IPS DF 6.9 (cell line): ENCODE data around the gene GGA1.

ENCODE experiments used
- DNase-seq: peaks from one replicate; pipeline ENCODE4 v3.0.0-alpha.2; 2013; ENCODE audit warnings: low read depth, low spot score
- H3K27ac ChIP-seq: one replicate; pipeline ENCODE4 v1.5.1; 2013; ENCODE audit warnings: low read length, control low read depth
- H3K27me3 ChIP-seq: 2 replicates; pipeline ENCODE4 v1.6.1; 2013; ENCODE audit warnings: mild to moderate bottlenecking, low read length; ENCODE audit not compliant: control insufficient read depth, insufficient read depth
- H3K36me3 ChIP-seq: 2 replicates; pipeline ENCODE4 v1.6.1; 2013; ENCODE audit warnings: low read length; ENCODE audit not compliant: control insufficient read depth, insufficient read depth
- H3K4me1 ChIP-seq: 2 replicates; pipeline ENCODE4 v1.6.1; 2013; ENCODE audit warnings: low read length; ENCODE audit not compliant: control insufficient read depth, insufficient read depth
- H3K4me3 ChIP-seq: 2 replicates; pipeline ENCODE4 v1.5.1; 2013; ENCODE audit warnings: mild to moderate bottlenecking, low read length
- H3K9me3 ChIP-seq: 2 replicates; pipeline ENCODE4 v1.6.1; 2013; ENCODE audit warnings: low read length, inconsistent platforms; ENCODE audit not compliant: control insufficient read depth, insufficient read depth
- WGBS: extraction: QIAGEN DNeasy Blood & Tissue Kit; methylation state at CpG from one replicate; pipeline ENCODE4 v1.1.7; 2013; ENCODE audit warnings: mixed read lengths, missing lambda C conversion rate; ENCODE audit not compliant: insufficient read length, insufficient coverage; 5-methylcytosine and 5-hydroxymethylcytosine counted together

The GGA1 gene

GRCh38 chr22:37631448-37632173 lies 23.0 kb downstream of the GGA1 start:
- no peaks in the 10 kb centered on the region; the same call in 1 of the 2 replicates for H3K36me3 ChIP-seq
- no peak overlapping the region for H3K4me3 ChIP-seq
- no peaks in the 10 kb centered on the region for H3K9me3 ChIP-seq
- DNase-seq: no peak
- no peaks in the 10 kb centered on the region for H3K27me3 ChIP-seq
- H3K27ac ChIP-seq: no peak overlapping the region
- H3K4me1 ChIP-seq: peaks cover 10% of the 10 kb centered on the region; the same call in 1 of the 2 replicates
- no CpG with 5 or more reads among the region's 19 CpGs for WGBS

DNA sequence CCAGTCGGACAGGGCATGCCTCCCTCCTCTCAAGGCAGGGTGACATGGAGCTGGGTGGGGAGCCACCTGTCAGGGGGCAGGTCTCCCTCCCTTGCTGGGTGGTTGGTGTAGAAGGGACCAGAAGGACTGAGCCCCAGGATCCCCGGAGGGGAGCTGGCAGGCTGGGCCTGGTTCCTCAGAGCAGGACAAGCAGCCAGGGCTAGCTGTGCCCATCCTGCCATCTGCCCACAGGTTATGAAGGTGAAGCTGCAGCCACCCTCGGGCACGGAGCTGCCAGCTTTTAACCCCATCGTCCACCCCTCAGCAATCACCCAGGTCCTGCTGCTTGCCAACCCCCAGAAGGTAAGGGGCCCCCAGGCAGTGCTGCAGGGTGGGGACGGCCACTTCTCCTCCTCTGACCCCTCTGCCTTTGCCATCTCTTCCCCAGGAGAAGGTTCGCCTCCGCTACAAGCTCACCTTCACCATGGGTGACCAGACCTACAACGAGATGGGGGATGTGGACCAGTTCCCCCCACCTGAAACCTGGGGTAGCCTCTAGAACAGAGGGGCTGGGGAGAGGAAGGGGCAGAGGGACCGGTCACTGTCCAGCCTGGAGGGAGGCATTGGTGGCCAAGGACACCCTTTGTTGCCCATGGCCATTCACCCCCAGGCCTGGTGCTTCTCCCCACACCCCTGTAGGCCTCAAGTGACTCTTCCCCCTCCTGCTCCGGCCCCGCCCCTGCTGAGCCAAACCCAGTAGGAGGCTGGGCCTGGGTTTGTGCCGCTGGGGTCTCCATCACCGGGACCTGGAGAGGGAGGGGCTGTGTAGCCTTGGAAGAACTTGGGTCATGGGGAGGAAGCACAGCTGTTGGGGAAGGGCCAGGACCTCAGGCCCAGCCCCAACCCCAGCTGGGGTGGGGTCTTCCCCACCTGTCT lies 23.8 kb downstream of the GGA1 start:
- Histone ChIP-seq H3K27me3 (no peaks in the 10 kb centered on the region), H3K27ac (no peak overlapping the region), H3K4me1 (peaks cover 10% of the 10 kb centered on the region; the same call in 1 of the 2 replicates), H3K36me3 (no peaks in the 10 kb centered on the region; the same call in 1 of the 2 replicates), H3K4me3 (no peak overlapping the region), H3K9me3 (no peaks in the 10 kb centered on the region)
- WGBS: no CpG with 5 or more reads among the region's 14 CpGs
- DNase-seq: no peak

GRCh38 chr22:37633089-37633624 lies 24.5 kb downstream of the GGA1 start:
- no peak for DNase-seq
- H3K27ac ChIP-seq: no peak overlapping the region

GRCh38 chr22:37633625-37634416 lies 25.2 kb downstream of the GGA1 start:
- Histone ChIP-seq H3K9me3 (no peaks in the 10 kb centered on the region), H3K36me3 (no peaks in the 10 kb centered on the region; the same call in 1 of the 2 replicates), H3K27me3 (no peaks in the 10 kb centered on the region), H3K4me3 (no peak overlapping the region), H3K27ac (no peak overlapping the region), H3K4me1 (peaks cover 8% of the 10 kb centered on the region; the same call in 1 of the 2 replicates)
- no peak for DNase-seq
- WGBS: no CpG with 5 or more reads among the region's 24 CpGs

More at GRCh38 chr22:37633089-37633624, 24.5 kb downstream of the GGA1 start:
- H3K36me3 ChIP-seq: no peaks in the 10 kb centered on the region; the same call in 1 of the 2 replicates
- H3K4me3 ChIP-seq: no peak overlapping the region
- H3K4me1 ChIP-seq: peaks cover 8% of the 10 kb centered on the region; the same call in 1 of the 2 replicates
- no peaks in the 10 kb centered on the region for H3K27me3 ChIP-seq
- no peaks in the 10 kb centered on the region for H3K9me3 ChIP-seq
- WGBS: no CpG with 5 or more reads among the region's 11 CpGs

DNA sequence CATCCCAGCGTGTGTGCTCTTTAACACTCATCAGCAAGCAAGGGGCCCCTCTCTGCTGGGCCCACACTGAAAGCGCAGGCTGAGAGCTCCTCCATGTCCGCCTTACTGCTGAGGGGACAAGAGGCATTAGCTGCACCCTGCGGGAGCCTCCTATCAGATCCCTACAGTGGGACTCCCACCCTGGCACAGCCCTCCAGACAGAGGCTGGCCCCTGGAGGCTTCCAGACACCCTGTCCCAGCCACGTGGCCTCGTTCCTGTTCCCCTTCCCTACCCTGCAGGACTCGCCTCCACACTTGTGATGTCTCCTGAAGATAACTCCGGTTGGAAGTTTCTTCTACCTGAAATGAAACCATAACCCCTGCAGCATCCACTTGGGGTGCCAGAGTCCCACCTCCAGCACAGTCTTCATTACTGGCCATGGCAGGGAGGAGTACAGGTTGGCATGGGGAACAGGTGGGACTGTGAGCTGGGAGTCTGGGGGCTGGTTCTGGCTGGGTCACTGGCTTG lies 25.8 kb downstream of the GGA1 start:
- Histone ChIP-seq H3K27ac (no peak overlapping the region), H3K4me3 (no peak overlapping the region), H3K36me3 (no peaks in the 10 kb centered on the region; the same call in 1 of the 2 replicates), H3K9me3 (no peaks in the 10 kb centered on the region), H3K27me3 (no peaks in the 10 kb centered on the region), H3K4me1 (peaks cover 8% of the 10 kb centered on the region; the same call in 1 of the 2 replicates)
- no peak for DNase-seq
- no CpG with 5 or more reads among the region's 8 CpGs for WGBS

DNA sequence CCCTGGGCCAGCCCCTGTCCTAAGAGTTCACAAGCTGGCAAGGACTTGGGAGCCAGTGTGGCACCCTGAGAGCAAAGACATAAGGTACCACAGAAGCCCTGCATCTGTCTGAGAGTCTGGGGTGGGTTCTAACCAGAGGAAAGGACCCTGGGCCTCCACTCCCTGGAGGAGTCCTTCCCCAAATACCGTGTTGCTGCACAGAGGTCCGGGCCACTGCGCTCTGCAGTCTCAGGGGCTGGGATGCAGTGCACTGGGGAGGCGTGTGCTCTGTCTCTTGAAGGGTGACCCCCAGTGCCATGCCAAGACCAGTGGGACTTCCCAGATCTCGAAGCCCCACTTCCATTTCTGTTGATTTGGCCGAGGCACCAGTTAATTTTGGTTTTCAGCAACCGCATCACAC lies 26.5 kb downstream of the GGA1 start:
- H3K27me3 ChIP-seq: no peaks in the 10 kb centered on the region
- no CpG with 5 or more reads among the region's 7 CpGs for WGBS
- H3K9me3 ChIP-seq: no peaks in the 10 kb centered on the region
- no peaks in the 10 kb centered on the region; the same call in 1 of the 2 replicates for H3K36me3 ChIP-seq
- no peak overlapping the region for H3K4me3 ChIP-seq
- peaks cover 8% of the 10 kb centered on the region; the same call in 1 of the 2 replicates for H3K4me1 ChIP-seq
- DNase-seq: no peak
- H3K27ac ChIP-seq: no peak overlapping the region

GRCh38 chr22:37636186-37636948 lies 27.7 kb downstream of the GGA1 start:
- Histone ChIP-seq H3K4me1 (peaks cover 8% of the 10 kb centered on the region), H3K27ac (no peak overlapping the region), H3K9me3 (no peaks in the 10 kb centered on the region), H3K36me3 (no peaks in the 10 kb centered on the region; the same call in 1 of the 2 replicates), H3K4me3 (no peak overlapping the region), H3K27me3 (no peaks in the 10 kb centered on the region)
- DNase-seq: no peak
- no CpG with 5 or more reads among the region's 6 CpGs for WGBS

DNA sequence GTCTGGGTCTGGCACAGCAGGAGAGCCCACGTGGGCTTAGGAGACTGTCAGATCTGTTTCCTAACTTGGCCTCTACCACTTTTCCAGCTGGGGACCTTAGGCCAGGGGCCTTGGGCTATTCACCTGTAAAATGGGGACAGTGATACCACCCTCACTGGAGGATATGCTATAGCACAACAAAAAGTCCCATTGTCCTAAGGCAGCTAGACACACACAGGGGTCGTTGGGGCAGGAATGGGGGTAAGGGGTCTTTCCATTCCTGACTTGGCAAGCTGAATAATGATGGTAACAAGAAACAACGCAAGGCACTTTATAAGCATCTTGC lies 28.3 kb downstream of the GGA1 start:
- Histone ChIP-seq H3K27me3 (no peaks in the 10 kb centered on the region), H3K36me3 (peaks cover under 1% of the 10 kb centered on the region; the same call in 1 of the 2 replicates), H3K9me3 (no peaks in the 10 kb centered on the region), H3K27ac (no peak overlapping the region), H3K4me3 (no peak overlapping the region), H3K4me1 (peaks cover 8% of the 10 kb centered on the region)
- no CpG with 5 or more reads among the region's 3 CpGs for WGBS
- no peak for DNase-seq

DNA sequence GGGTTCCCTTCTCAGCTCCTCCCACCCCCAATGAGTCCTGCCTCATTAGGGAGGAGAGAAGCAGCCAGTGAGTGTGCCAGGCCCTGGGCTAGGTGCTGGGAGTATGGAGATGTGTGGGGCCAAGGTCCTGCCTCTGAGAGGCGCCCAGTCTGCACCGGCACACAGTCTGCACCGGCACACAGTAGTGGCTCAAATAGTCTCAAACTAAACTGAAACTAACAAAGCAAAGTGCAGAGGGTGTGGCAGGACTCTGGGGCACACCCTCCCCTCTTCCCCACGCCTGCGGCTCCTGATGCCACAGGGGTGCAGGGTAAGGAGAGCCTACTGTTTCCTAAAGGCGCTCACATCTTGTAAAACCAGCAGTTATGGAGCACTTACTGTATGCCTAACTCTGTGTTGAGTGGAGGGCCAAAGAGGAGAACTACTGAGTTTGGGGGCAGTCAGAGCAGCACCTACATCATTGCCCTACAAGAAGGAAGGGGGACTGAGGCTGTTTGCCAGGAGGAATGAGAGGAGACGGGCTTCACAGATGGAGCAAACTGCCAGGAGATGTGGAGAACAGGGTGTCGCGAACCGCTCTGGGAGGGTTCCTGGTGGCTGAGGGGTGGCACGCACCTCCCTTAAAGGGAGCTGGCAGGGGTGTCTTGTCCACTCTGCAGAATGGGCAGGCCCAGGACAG lies 29.9 kb downstream of the GGA1 start:
- H3K4me3 ChIP-seq: peak overlapping the region; percentile 81; the same call in 1 of the 2 replicates

More for the DNA sequence above, 29.9 kb downstream of the GGA1 start:
- no CpG with 5 or more reads among the region's 11 CpGs for WGBS
- Histone ChIP-seq H3K9me3 (no peaks in the 10 kb centered on the region), H3K36me3 (peaks cover 5% of the 10 kb centered on the region), H3K4me1 (peaks cover 6% of the 10 kb centered on the region), H3K27ac (no peak overlapping the region), H3K27me3 (no peaks in the 10 kb centered on the region)
- DNase-seq: no peak
